Hepatocyte (in vitro differentiated cells): ENCODE data around the gene SARDH.

ENCODE experiments used
- EZH2 ChIP-seq: fragments of 200-600 bp; sonication (generic); IDR thresholded peaks from 2 replicates; pipeline ENCODE4 v1.6.1; 2016; ENCODE audit warnings: antibody characterized with exemption, mild to moderate bottlenecking, borderline replicate concordance
- EZH2phosphoT487 ChIP-seq: fragments of 200-600 bp; sonication (generic); IDR thresholded peaks from one replicate; pipeline ENCODE4 v1.6.1; 2018; ENCODE audit warnings: antibody characterized with exemption, mild to moderate bottlenecking, low read depth, moderate library complexity; ENCODE audit not compliant: unreplicated experiment, severe bottlenecking
- TF ChIP-seq, protein P1 (sequence below): fragments of 200-600 bp; sonication (generic); IDR thresholded peaks from 2 replicates; pipeline ENCODE4 v1.5.1; 2016; ENCODE audit warnings: antibody characterized with exemption, mild to moderate bottlenecking; ENCODE audit not compliant: poor library complexity

DNA sequence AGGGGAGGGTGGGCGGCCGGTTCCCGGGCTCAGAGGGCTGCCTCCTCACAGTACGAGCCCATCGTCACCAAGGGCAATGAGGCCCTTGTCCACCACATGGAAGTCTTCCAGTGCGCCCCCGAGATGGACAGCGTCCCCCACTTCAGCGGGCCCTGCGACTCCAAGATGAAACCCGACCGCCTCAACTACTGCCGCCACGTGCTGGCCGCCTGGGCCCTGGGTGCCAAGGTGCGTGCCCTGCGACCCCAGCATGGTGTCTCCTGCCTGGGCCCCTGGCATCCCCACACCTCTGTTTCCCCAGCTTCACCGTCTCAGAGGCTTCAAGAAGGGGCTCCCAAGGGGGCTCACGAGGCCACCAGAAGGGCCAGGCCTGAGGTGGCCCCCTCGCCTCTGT is 94.8 kb downstream of the SARDH start:
- TF ChIP-seq, protein P1, sequence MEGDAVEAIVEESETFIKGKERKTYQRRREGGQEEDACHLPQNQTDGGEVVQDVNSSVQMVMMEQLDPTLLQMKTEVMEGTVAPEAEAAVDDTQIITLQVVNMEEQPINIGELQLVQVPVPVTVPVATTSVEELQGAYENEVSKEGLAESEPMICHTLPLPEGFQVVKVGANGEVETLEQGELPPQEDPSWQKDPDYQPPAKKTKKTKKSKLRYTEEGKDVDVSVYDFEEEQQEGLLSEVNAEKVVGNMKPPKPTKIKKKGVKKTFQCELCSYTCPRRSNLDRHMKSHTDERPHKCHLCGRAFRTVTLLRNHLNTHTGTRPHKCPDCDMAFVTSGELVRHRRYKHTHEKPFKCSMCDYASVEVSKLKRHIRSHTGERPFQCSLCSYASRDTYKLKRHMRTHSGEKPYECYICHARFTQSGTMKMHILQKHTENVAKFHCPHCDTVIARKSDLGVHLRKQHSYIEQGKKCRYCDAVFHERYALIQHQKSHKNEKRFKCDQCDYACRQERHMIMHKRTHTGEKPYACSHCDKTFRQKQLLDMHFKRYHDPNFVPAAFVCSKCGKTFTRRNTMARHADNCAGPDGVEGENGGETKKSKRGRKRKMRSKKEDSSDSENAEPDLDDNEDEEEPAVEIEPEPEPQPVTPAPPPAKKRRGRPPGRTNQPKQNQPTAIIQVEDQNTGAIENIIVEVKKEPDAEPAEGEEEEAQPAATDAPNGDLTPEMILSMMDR = no peak
- TF ChIP-seq EZH2 (no peak), EZH2phosphoT487 (no peak)
